Mesenchymal stem cell (in vitro differentiated cells and primary cell): ENCODE results near the gene PRRT1B.
"Not testable (repeated sequence)": the region's sequence is repeated elsewhere in the genome, so short reads cannot be mapped to it uniquely, and the experiment has no call there.

Experiments
- DNase-seq: peaks from one replicate; pipeline ENCODE4 v3.0.0-alpha.2; 2013
- H2AFZ ChIP-seq: one replicate; pipeline ENCODE4 v1.6.1; 2013; ENCODE audit warnings: low read depth, mild to moderate bottlenecking, control low read depth, inconsistent platforms, low read length, moderate library complexity
- H2AK5ac ChIP-seq: 2 replicates; pipeline ENCODE4 v1.6.1; 2013; ENCODE audit warnings: low read length, moderate library complexity, mild to moderate bottlenecking, inconsistent platforms; ENCODE audit not compliant: severe bottlenecking
- H2BK120ac ChIP-seq: one replicate; pipeline ENCODE4 v1.6.1; 2013; ENCODE audit warnings: low read depth, mild to moderate bottlenecking, inconsistent platforms, low read length, moderate library complexity
- H2BK12ac ChIP-seq, 2 experiments: one replicate each; pipeline ENCODE4 v1.6.1; 2013; ENCODE audit warnings: inconsistent platforms in 2 of 2, low read length in 2 of 2, mild to moderate bottlenecking in 2 of 2, moderate library complexity in 2 of 2, control low read depth in 1 of 2
- H2BK15ac ChIP-seq: one replicate; pipeline ENCODE4 v1.6.1; 2013; ENCODE audit warnings: mild to moderate bottlenecking, low read depth, inconsistent platforms; ENCODE audit not compliant: poor library complexity, severe bottlenecking
- H2BK5ac ChIP-seq: 2 replicates; pipeline ENCODE4 v1.6.1; 2013; ENCODE audit warnings: low read depth, mild to moderate bottlenecking, low read length, control low read depth, inconsistent platforms; ENCODE audit not compliant: poor library complexity, severe bottlenecking
- H3K14ac ChIP-seq, 2 experiments: one replicate each; pipeline ENCODE4 v1.6.1; 2013; ENCODE audit warnings: inconsistent platforms in 2 of 2, low read length in 2 of 2, control low read depth in 1 of 2, mild to moderate bottlenecking in 1 of 2, moderate library complexity in 1 of 2
- H3K18ac ChIP-seq, 2 experiments: one replicate each; pipeline ENCODE4 v1.6.1; 2013; ENCODE audit warnings: inconsistent platforms in 2 of 2, low read length in 2 of 2, control low read depth in 1 of 2, low read depth in 1 of 2, mild to moderate bottlenecking in 1 of 2
- H3K23ac ChIP-seq, 2 experiments: one replicate each; pipeline ENCODE4 v1.6.1; 2013; ENCODE audit warnings: inconsistent platforms in 2 of 2, low read length in 2 of 2, mild to moderate bottlenecking in 2 of 2, moderate library complexity in 2 of 2, control low read depth in 1 of 2
- H3K27ac ChIP-seq: 2 replicates; pipeline ENCODE4 v1.5.1; 2013; ENCODE audit warnings: mild to moderate bottlenecking, moderate library complexity, low read length, control low read depth, inconsistent platforms; ENCODE audit not compliant: poor library complexity, severe bottlenecking
- H3K27me3 ChIP-seq, 2 experiments: 2 replicates each; pipeline versions ENCODE4 v1.6.1 to v1.7.0; 2013; ENCODE audit warnings: low read length in 2 of 2, mild to moderate bottlenecking in 2 of 2, moderate library complexity in 2 of 2, control low read depth in 1 of 2, inconsistent platforms in 1 of 2; ENCODE audit not compliant: control insufficient read depth in 1 of 2, insufficient read depth in 1 of 2
- H3K36me3 ChIP-seq, 2 experiments: 2 replicates each; pipeline versions ENCODE4 v1.6.1 to v1.7.0; 2013; ENCODE audit warnings: low read length in 2 of 2, control low read depth in 1 of 2, inconsistent platforms in 1 of 2, low read depth in 1 of 2, mild to moderate bottlenecking in 1 of 2; ENCODE audit not compliant: insufficient read depth in 2 of 2, control insufficient read depth in 1 of 2
- H3K4ac ChIP-seq, 2 experiments: one replicate each; pipeline ENCODE4 v1.6.1; 2013; ENCODE audit warnings: inconsistent platforms in 2 of 2, low read length in 2 of 2, mild to moderate bottlenecking in 2 of 2, moderate library complexity in 2 of 2, control low read depth in 1 of 2, low read depth in 1 of 2
- H3K4me1 ChIP-seq: 2 replicates; pipeline ENCODE4 v1.6.1; 2013; ENCODE audit warnings: low read depth, low read length, control low read depth; ENCODE audit not compliant: control insufficient read depth, insufficient read depth
- H3K4me2 ChIP-seq: 2 replicates; pipeline ENCODE4 v1.6.1; 2013; ENCODE audit warnings: low read length, mild to moderate bottlenecking, inconsistent platforms; ENCODE audit not compliant: poor library complexity, severe bottlenecking
- H3K4me3 ChIP-seq, 2 experiments: 2 replicates each; pipeline versions ENCODE4 v1.5.1 to v1.7.0; 2013; ENCODE audit warnings: low read length in 2 of 2, mild to moderate bottlenecking in 2 of 2, control low read depth in 1 of 2, low read depth in 1 of 2; ENCODE audit not compliant: insufficient read depth in 1 of 2
- H3K79me1 ChIP-seq: replicated peaks from 2 replicates; pipeline ENCODE4 v1.6.1; 2013; ENCODE audit warnings: mild to moderate bottlenecking, control low read depth, low read length, inconsistent platforms; ENCODE audit not compliant: poor library complexity, severe bottlenecking
- H3K9ac ChIP-seq: 2 replicates; pipeline ENCODE4 v1.7.0; 2013; ENCODE audit warnings: mild to moderate bottlenecking, low read length, moderate library complexity
- H3K9me3 ChIP-seq: 2 replicates; pipeline ENCODE4 v1.7.0; 2013; ENCODE audit warnings: mild to moderate bottlenecking, low read length; ENCODE audit not compliant: control insufficient read depth
- H4K8ac ChIP-seq: one replicate; pipeline ENCODE4 v1.6.1; 2013; ENCODE audit warnings: inconsistent platforms, mild to moderate bottlenecking, low read length, moderate library complexity
- H4K91ac ChIP-seq: one replicate; pipeline ENCODE4 v1.6.1; 2013; ENCODE audit warnings: mild to moderate bottlenecking, low read length, inconsistent platforms
- WGBS: methylation state at CpG from one replicate; pipeline ENCODE4 v1.1.7; 2013; ENCODE audit warnings: mixed read lengths; 5-methylcytosine and 5-hydroxymethylcytosine counted together

Gene PRRT1B

DNA sequence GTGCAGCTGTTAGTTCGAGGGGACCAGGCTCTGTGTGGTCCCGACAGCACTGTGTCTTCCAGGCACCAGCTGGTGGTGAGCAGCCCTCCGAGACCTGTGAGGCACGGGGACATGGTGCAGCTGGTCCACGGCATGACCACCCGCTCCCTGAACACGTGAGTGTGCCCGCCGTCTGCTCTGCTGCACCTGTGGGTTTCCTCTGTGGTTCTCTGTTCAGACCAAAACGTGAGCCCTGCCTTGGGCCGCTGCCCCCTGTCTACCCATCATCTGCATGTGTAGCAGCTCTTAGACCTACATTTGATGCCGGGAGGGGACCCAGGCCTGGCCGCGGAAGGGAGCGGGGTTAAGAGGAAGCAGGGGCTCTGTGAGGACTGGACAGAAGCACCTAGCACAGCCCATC is 32.1 kb upstream of the PRRT1B start:
- no peak overlapping the region for H2BK120ac ChIP-seq
- no peak overlapping the region for H2BK15ac ChIP-seq
- no peak for DNase-seq
- no peak overlapping the region for H3K27ac ChIP-seq
- no peak overlapping the region for H3K18ac ChIP-seq
- H3K23ac ChIP-seq: no peak overlapping the region
- H3K9me3 ChIP-seq: no peaks in the 10 kb centered on the region
- H3K4me1 ChIP-seq: no peaks in the 10 kb centered on the region
- no peak overlapping the region for H3K9ac ChIP-seq
- H4K91ac ChIP-seq: no peak overlapping the region
- no peak overlapping the region for H3K4me2 ChIP-seq
- no peak overlapping the region for H3K4me3 ChIP-seq
- H3K27me3 ChIP-seq: no peaks in the 10 kb centered on the region
- no peak overlapping the region for H3K4ac ChIP-seq
- H2BK5ac ChIP-seq: no peak overlapping the region
- no peak overlapping the region for H3K14ac ChIP-seq
- H3K79me1 ChIP-seq: peaks cover 1% of the 10 kb centered on the region
- WGBS: 98% methylated on average over 14 of the region's 15 CpGs
- H3K36me3 ChIP-seq: peaks cover 86 to 90% of the 10 kb centered on the region in 2 experiments
- no peak overlapping the region for H2BK12ac ChIP-seq
- H2AK5ac ChIP-seq: no peak overlapping the region
- no peak overlapping the region for H2AFZ ChIP-seq
- H4K8ac ChIP-seq: no peak overlapping the region

- not testable (repeated sequence) for H3K9ac ChIP-seq, H3K18ac ChIP-seq, H3K14ac ChIP-seq, H2BK12ac ChIP-seq, H2AK5ac ChIP-seq, H3K27ac ChIP-seq, H3K23ac ChIP-seq, H4K91ac ChIP-seq, H3K4me1 ChIP-seq, H3K27me3 ChIP-seq, H3K4me3 ChIP-seq, H3K9me3 ChIP-seq, H2BK5ac ChIP-seq, H2AFZ ChIP-seq, H4K8ac ChIP-seq, H2BK15ac ChIP-seq, H3K79me1 ChIP-seq, H3K4me2 ChIP-seq, H2BK120ac ChIP-seq, DNase-seq, H3K4ac ChIP-seq
- H3K36me3 ChIP-seq: peaks cover 90 to 100% of the 10 kb centered on the region in 2 experiments
- 86% methylated on average over 11 of the region's 12 CpGs for WGBS
Measured at GRCh38 chr9:131515559-131516031, 29.7 kb upstream of the PRRT1B start.

DNA sequence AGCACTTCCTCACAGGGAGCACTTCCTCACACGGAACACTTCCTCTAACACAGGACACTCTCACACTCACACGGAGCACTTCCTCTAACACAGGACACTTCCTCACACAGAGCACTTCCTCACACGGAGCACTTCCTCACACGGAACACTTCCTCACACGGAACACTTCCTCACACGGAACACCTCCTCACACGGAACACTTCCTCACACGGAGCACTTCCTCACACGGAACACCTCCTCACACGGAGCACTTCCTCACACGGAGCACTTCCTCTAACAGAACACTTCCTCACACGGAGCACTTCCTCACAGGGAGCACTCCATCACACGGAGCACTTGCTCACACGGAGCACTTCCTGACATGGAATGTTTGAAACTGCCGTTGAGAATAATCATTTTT is 29.2 kb upstream of the PRRT1B start:
- Histone ChIP-seq H3K27ac (no peak overlapping the region), H2BK15ac (no peak overlapping the region), H3K18ac (no peak overlapping the region), H2AFZ (no peak overlapping the region), H3K9me3 (no peaks in the 10 kb centered on the region), H4K8ac (no peak overlapping the region), H3K9ac (no peak overlapping the region), H2BK12ac (no peak overlapping the region), H2BK5ac (no peak overlapping the region), H3K27me3 (no peaks in the 10 kb centered on the region), H3K4me2 (no peak overlapping the region), H3K23ac (no peak overlapping the region), H2BK120ac (no peak overlapping the region), H3K79me1 (no peaks in the 10 kb centered on the region), H3K4ac (no peak overlapping the region), H3K4me1 (no peaks in the 10 kb centered on the region), H3K14ac (no peak overlapping the region), H3K4me3 (no peak overlapping the region), H2AK5ac (no peak overlapping the region), H3K36me3 (peaks cover 90 to 100% of the 10 kb centered on the region in 2 experiments), H4K91ac (no peak overlapping the region)
- WGBS: 96% methylated on average over 14 of the region's 15 CpGs
- no peak for DNase-seq

DNA sequence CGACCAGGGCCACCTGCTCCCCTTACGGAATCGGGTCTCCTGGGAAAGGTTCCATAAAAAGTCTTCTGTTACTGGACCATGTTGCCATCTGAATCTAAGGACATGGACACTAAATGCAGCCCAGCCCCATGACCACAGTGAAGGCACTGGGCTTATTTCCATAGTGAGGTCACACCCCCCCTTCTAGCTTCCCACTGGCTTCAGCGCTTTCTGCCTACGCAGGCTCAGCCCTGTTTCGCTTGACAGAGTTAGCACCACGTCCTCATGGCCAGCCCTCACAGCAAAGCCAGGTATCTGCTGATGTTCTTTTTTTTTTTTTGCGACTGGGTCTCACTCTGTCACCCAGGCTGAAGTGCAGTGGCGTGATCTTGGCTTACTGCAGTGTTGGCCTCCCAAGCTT is 28.4 kb upstream of the PRRT1B start:
- Histone ChIP-seq H3K18ac (no peak overlapping the region), H3K36me3 (peaks cover 90 to 100% of the 10 kb centered on the region in 2 experiments), H3K4me1 (no peaks in the 10 kb centered on the region), H4K8ac (no peak overlapping the region), H3K4me3 (no peak overlapping the region), H4K91ac (no peak overlapping the region), H2AK5ac (no peak overlapping the region), H2AFZ (no peak overlapping the region), H3K27ac (no peak overlapping the region), H3K4me2 (no peak overlapping the region), H2BK12ac (no peak overlapping the region), H3K27me3 (no peaks in the 10 kb centered on the region), H3K4ac (no peak overlapping the region), H3K14ac (no peak overlapping the region), H3K9me3 (no peaks in the 10 kb centered on the region), H2BK5ac (no peak overlapping the region), H2BK15ac (no peak overlapping the region), H2BK120ac (no peak overlapping the region), H3K23ac (no peak overlapping the region), H3K79me1 (no peaks in the 10 kb centered on the region), H3K9ac (no peak overlapping the region)
- no peak for DNase-seq
- WGBS: 96% methylated on average over 9 of the region's 9 CpGs
